Measurements from ENCODE around the gene DAP3. TPM values are rescaled to one million over a fixed set of nuclear protein-coding genes. Genes with fewer than 3 reads are reported as not detected.
"Not testable (repeated sequence)": the region's sequence is repeated elsewhere in the genome, so short reads cannot be mapped to it uniquely, and the experiment has no call there.

DAP3 gene
- total RNA-seq, 2 donors from 2014 or later, result 139 to 151 TPM

- no peak overlapping the region for H3K4me3 ChIP-seq
- H3K9me3 ChIP-seq, result no peaks in the 10 kb centered on the region
- no peaks in the 10 kb centered on the region for H3K4me1 ChIP-seq (replicated peaks)
- H3K27ac ChIP-seq, result peak overlapping the region; percentile 44 to 56
- intact Hi-C loops (cut with DNase I), result no loop called here
- H3K27me3 ChIP-seq (replicated peaks; ENCODE audit: insufficient read depth), result no peaks in the 10 kb centered on the region
- WGBS, result 60% methylated on average over 3 of the region's 3 CpGs
- no peaks in the 10 kb centered on the region for H3K36me3 ChIP-seq
- no peak for DNase-seq (ENCODE audit: low spot score)
- TF ChIP-seq CTCF (IDR thresholded peaks at IDR 0.05), result no peak
- TF ChIP-seq POLR2A (IDR thresholded peaks at IDR 0.05), result no peak
- no peak for TF ChIP-seq POLR2AphosphoS5 (IDR thresholded peaks at IDR 0.05)
Observed at GRCh38 chr1:155651861-155652661, 36.8 kb upstream of the DAP3 start.

- TF ChIP-seq CTCF (IDR thresholded peaks at IDR 0.05) (no peak), POLR2A (IDR thresholded peaks at IDR 0.05) (no peak), POLR2AphosphoS5 (IDR thresholded peaks at IDR 0.05) (no peak)
- no peaks in the 10 kb centered on the region for H3K9me3 ChIP-seq
- no peak overlapping the region for H3K27ac ChIP-seq
- WGBS, result 88% methylated on average over 3 of the region's 3 CpGs
- no peaks in the 10 kb centered on the region for H3K36me3 ChIP-seq
- intact Hi-C loops (cut with DNase I), result no loop called here
- no peak overlapping the region for H3K4me3 ChIP-seq
- DNase-seq (ENCODE audit: low spot score), result no peak
- no peaks in the 10 kb centered on the region for H3K4me1 ChIP-seq (replicated peaks)
- H3K27me3 ChIP-seq (replicated peaks; ENCODE audit: insufficient read depth), result no peaks in the 10 kb centered on the region
Observed at GRCh38 chr1:155652951-155653350, 35.9 kb upstream of the DAP3 start.

- intact Hi-C loops (cut with DNase I), result no loop called here
- Histone ChIP-seq H3K9me3 (no peaks in the 10 kb centered on the region), H3K4me1 (replicated peaks) (no peaks in the 10 kb centered on the region), H3K4me3 (no peak overlapping the region), H3K27me3 (replicated peaks; ENCODE audit: insufficient read depth) (no peaks in the 10 kb centered on the region), H3K27ac (no peak overlapping the region), H3K36me3 (peaks cover 0 to 6% of the 10 kb centered on the region in 2 donors)
- DNase-seq (ENCODE audit: low spot score), result no peak
- 40% methylated on average over 2 of the region's 2 CpGs for WGBS
- TF ChIP-seq POLR2A (IDR thresholded peaks at IDR 0.05), result no peak
- no peak for TF ChIP-seq POLR2AphosphoS5 (IDR thresholded peaks at IDR 0.05)
- no peak for TF ChIP-seq CTCF (IDR thresholded peaks at IDR 0.05)
Observed at GRCh38 chr1:155657463-155657862, 31.4 kb upstream of the DAP3 start.

- H3K4me3 ChIP-seq; H3K27ac ChIP-seq; DNase-seq (ENCODE audit: low spot score); H3K9me3 ChIP-seq; H3K4me1 ChIP-seq (replicated peaks); H3K27me3 ChIP-seq (replicated peaks; ENCODE audit: insufficient read depth); intact Hi-C loops (cut with DNase I): not testable (repeated sequence)
- peaks cover 0 to 15% of the 10 kb centered on the region in 2 donors for H3K36me3 ChIP-seq
- WGBS, result 95% methylated on average over 4 of the region's 4 CpGs
Observed at GRCh38 chr1:155661239-155661638, 27.7 kb upstream of the DAP3 start.

GRCh38 chr1:155669233-155670162 lies 19.4 kb upstream of the DAP3 start:
- WGBS, result 95% methylated on average over 5 of the region's 5 CpGs
- Histone ChIP-seq H3K9me3 (no peaks in the 10 kb centered on the region), H3K36me3 (peaks cover 7 to 33% of the 10 kb centered on the region in 2 donors), H3K4me3 (no peak overlapping the region), H3K27ac (no peak overlapping the region), H3K4me1 (replicated peaks) (no peaks in the 10 kb centered on the region), H3K27me3 (replicated peaks; ENCODE audit: insufficient read depth) (no peaks in the 10 kb centered on the region)
- no peak for DNase-seq (ENCODE audit: low spot score)
- TF ChIP-seq CTCF (IDR thresholded peaks at IDR 0.05) (no peak), POLR2AphosphoS5 (IDR thresholded peaks at IDR 0.05) (no peak), POLR2A (IDR thresholded peaks at IDR 0.05) (no peak)
- intact Hi-C loops (cut with DNase I), result no loop called here

Measured in prostate gland (tissue), 2 donors.